NCI-H2227 treated with DMSO at 0.1 percent for 48 hours (cell line): ENCODE data around the gene FANCI.

Experiments
- DNase-seq: peaks from one replicate; lab custom pipeline; 2025; lab: John Stamatoyannopoulos, UW

FANCI gene

GRCh38 chr15:89243691-89244573 lies at the start of gene FANCI:
TSS of gene FANCI (plus strand) at chr15:89243979. CDS start at chr15:89247648, 3,669 bp downstream.
- DNase-seq: peak; percentile 86

GRCh38 chr15:89194608-89195007 lies 49.2 kb upstream of the FANCI start:
- DNase-seq: no peak

- DNase-seq: no peak
These were observed 47.9 kb upstream of the FANCI start for GRCh38 chr15:89195836-89196235.

GRCh38 chr15:89196241-89196640 lies 47.5 kb upstream of the FANCI start:
- DNase-seq: no peak

- DNase-seq: no peak
These were observed 46.8 kb upstream of the FANCI start for GRCh38 chr15:89196994-89197393.

- DNase-seq: no peak
These were observed 46.2 kb upstream of the FANCI start for GRCh38 chr15:89197503-89197971.

GRCh38 chr15:89198196-89198595 lies 45.6 kb upstream of the FANCI start:
- no peak for DNase-seq

GRCh38 chr15:89198934-89199333 lies 44.8 kb upstream of the FANCI start:
- no peak for DNase-seq

- DNase-seq: no peak
These were observed 44.0 kb upstream of the FANCI start for GRCh38 chr15:89199746-89200145.

- no peak for DNase-seq
These were observed 43.6 kb upstream of the FANCI start for GRCh38 chr15:89200182-89200581.

- DNase-seq: no peak
These were observed 42.2 kb upstream of the FANCI start for GRCh38 chr15:89201465-89202005.

- DNase-seq: no peak
These were observed 40.0 kb upstream of the FANCI start for GRCh38 chr15:89203705-89204273.

GRCh38 chr15:89205991-89206585 lies 37.7 kb upstream of the FANCI start:
- DNase-seq: no peak

- DNase-seq: peak; percentile 44
These were observed 36.9 kb upstream of the FANCI start for GRCh38 chr15:89206908-89207331.

GRCh38 chr15:89208256-89208655 lies 35.5 kb upstream of the FANCI start:
- no peak for DNase-seq

GRCh38 chr15:89209057-89209456 lies 34.7 kb upstream of the FANCI start:
- no peak for DNase-seq

GRCh38 chr15:89211678-89212170 lies 32.1 kb upstream of the FANCI start:
- DNase-seq: no peak

GRCh38 chr15:89215627-89216026 lies 28.2 kb upstream of the FANCI start:
- DNase-seq: no peak

GRCh38 chr15:89217031-89217430 lies 26.7 kb upstream of the FANCI start:
- DNase-seq: no peak

GRCh38 chr15:89217686-89218376 lies 25.9 kb upstream of the FANCI start:
- DNase-seq: no peak

GRCh38 chr15:89218531-89218930 lies 25.2 kb upstream of the FANCI start:
- DNase-seq: no peak

GRCh38 chr15:89221543-89221942 lies 22.2 kb upstream of the FANCI start, which contains the start of gene RLBP1:
TSS of gene RLBP1 (minus strand) at chr15:89221579. CDS start at chr15:89218975, 2,604 bp downstream.
- DNase-seq: no peak
